ENCODE data around the gene FOLR1.
A peak's percentile ranks its signal among the peaks of the same experiment; 100 is the strongest.

FOLR1 gene

GRCh38 chr11:72224564-72225410, 32.8 kb downstream of the FOLR1 start, which contains the start of gene INPPL1:
TSS of gene INPPL1 (plus strand) at chr11:72224767. CDS start at chr11:72224985, 218 bp downstream.
- peak in 1 of 2 donors; percentile 35 for DNase-seq

GRCh38 chr11:72225411-72225951, 33.5 kb downstream of the FOLR1 start:
- DNase-seq, result no peak

DNA sequence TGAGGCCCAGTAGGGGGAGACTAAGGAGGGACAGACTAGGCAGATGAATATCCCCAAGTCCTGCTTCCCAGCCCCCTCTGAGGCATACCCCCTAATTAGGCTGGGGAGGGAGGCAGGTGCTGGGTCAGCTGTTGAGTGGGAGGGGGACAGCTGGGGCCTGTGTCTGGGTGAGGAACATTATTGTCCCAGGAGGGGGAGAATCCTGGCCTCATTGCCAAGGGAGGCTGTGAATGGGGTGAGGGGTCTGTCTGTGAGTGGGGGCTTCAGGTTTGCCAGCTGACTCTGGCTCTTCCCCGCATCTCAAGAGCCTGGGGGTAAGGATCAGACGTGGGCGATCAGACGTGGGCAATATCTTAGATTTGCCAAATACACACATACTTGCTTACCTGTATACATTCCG, 34.8 kb downstream of the FOLR1 start:
- DNase-seq, result no peak

- DNase-seq, result peak in 1 of 2 donors; percentile 28
These were observed 35.6 kb downstream of the FOLR1 start for GRCh38 chr11:72227316-72228228.

- DNase-seq, result no peak
These were observed 36.4 kb downstream of the FOLR1 start for GRCh38 chr11:72228229-72228843.

DNA sequence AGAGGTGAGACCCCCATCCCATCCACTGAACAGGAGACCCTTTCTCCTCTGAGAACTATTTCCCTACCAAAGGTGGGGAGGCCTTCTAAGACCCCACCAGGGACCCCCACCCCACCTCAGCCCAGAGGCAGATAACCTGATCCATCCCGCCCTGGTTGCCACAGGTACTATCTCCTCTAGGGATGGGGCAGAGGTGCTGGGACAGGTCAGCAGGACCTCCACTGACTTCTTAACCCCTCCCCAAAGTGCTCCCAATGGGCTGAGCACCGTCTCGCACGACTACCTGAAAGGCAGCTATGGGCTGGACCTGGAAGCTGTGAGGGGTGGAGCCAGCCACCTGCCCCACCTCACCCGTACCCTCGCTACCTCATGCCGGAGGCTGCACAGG, 36.9 kb downstream of the FOLR1 start:
- DNase-seq, result no peak

DNA sequence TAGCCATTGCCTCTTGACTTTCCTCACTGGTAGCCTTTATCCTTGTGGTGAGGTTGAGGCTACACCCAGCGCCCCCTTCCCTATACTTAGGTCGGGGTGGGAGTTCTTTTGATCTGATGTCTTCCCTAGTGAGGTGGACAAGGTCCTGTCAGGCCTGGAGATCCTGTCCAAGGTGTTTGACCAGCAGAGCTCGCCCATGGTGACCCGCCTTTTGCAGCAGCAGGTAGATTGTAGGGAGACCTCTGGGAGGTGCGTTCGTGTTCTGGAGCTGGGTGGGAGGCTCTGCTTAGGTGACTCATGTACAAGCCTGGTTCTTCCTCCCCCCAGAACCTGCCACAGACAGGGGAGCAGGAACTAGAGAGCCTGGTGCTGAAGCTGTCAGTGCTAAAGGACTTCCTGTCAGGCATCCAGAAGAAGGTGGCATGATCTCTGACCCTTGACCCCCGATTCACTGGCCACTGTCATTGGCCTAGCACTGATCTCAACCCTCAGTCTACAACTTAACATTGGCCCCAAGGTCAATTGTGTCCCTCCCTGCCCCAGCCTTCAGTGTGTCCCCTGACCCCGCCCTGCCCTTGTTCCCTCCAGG, 37.5 kb downstream of the FOLR1 start:
- DNase-seq, result no peak

DNA sequence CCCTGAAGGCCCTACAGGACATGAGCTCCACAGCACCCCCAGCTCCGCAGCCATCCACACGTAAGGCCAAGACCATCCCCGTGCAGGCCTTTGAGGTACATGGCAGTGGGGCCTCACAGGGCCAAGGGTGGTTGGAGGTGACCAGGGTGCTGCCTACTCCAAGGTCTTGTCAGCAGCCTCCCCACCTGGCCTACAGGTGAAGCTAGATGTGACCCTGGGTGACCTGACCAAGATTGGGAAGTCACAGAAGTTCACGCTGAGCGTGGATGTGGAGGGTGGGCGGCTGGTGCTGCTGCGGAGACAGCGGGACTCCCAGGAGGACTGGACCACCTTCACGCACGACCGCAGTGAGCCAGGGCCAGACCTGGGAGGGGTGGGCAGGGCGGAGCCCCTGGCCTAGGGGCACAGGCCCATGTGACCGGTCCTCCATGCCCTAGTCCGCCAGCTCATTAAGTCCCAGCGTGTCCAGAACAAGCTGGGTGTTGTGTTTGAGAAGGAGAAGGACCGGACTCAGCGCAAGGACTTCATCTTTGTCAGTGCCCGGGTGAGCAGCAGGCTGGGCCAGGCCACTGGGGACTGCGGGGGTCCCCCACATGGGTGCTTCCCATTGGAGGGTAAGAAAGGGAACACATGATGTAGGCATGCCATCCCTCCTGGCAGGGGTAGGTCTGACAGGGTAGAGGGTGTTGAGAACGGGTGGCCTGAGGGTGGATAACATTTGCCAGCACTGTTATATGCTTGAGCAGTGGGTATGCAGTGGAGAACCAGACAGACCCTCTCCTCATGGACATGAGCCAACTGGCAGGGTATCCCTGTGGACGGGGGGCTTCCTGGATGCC, 38.2 kb downstream of the FOLR1 start:
- no peak for DNase-seq

DNA sequence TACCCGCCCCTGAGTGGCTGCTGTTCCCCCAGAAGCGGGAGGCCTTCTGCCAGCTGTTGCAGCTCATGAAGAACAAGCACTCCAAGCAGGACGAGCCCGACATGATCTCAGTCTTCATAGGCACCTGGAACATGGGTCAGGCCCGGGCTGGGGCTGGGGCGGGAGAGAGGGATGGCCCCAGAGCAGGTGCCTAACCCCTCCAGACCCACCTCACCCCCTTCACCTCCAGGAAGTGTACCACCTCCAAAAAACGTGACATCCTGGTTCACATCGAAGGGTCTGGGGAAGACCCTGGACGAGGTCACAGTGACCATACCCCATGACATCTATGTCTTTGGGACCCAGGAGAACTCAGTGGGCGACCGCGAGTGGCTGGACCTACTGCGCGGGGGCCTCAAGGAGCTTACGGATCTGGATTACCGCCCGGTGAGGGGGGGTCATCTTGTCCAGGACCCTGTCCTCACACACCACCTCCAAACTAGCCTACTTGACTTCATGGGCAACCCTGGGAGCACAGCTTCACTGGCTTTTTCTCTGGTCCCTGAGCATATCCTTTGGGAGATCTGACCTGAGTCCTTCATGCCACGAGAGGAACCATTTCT, 38.9 kb downstream of the FOLR1 start:
- no peak for DNase-seq

DNA sequence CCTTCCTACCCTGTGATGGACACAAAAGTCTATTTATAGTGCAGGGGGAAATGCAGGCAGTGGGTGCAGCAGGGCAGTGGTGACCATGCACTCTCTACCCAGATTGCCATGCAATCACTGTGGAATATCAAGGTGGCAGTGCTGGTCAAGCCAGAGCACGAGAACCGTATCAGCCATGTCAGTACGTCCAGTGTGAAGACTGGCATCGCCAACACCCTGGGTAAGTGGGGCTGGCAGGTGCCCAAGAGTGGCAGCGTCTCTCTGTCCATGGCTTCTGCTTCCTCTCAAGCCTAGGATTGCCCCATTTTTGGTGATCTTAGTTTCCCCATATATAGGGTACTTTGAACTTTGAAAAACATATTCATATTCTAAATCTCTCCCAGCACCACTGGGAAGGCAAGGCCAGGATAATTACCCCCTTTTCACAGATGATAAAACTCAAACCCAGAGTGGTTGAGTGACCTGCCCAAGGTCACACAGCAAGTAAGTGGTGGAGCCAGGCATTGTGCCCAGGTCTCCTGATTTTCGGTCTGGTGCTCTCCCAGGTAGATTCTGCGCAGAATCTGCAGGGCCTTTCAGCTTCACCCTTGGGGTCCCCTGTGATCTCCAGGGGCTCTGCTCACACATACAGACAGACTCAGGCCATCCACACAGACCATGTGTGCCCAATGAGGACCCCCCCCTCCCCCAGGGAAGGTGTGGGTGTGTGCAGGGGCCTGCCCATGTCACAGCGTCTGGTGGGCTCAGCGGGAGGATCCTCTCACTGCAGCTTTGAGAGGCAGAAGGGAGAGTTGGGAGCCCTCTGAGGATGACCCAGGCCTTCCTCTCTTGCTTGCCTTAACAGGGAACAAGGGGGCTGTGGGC, 39.7 kb downstream of the FOLR1 start:
- no peak for DNase-seq

DNA sequence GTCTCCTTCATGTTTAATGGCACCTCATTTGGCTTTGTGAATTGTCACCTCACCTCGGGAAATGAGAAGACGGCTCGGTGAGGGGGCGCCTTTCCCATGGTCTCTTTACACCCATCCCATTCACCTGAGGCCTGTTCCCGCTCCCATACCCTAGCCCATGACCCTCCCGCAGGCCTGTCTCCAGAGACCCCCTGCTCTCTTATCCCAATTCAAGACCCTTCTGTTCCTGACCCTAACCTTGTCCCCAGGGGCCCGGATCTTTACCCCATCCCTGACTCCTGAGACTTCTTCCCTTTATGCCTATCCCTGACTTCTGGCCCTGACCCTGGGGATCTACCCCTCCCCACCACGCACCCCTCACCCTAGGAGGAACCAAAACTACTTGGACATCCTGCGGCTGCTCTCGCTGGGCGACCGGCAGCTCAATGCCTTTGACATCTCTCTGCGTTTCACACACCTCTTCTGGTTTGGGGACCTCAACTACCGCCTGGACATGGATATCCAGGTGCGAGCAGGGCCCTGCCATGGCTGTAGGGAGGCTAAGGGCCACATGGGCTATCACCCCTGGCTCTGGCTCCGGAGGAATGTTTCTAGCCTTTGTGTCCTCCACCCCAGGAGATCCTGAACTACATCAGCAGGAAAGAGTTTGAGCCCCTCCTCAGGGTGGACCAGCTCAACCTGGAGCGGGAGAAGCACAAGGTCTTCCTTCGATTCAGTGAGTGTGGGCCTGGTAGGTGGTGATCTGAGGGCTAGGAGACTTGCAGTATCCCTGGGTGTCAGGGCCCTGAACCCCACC, 40.5 kb downstream of the FOLR1 start:
- DNase-seq, result no peak

- no peak for DNase-seq
These were observed 41.3 kb downstream of the FOLR1 start for GRCh38 chr11:72233056-72233772.

DNA sequence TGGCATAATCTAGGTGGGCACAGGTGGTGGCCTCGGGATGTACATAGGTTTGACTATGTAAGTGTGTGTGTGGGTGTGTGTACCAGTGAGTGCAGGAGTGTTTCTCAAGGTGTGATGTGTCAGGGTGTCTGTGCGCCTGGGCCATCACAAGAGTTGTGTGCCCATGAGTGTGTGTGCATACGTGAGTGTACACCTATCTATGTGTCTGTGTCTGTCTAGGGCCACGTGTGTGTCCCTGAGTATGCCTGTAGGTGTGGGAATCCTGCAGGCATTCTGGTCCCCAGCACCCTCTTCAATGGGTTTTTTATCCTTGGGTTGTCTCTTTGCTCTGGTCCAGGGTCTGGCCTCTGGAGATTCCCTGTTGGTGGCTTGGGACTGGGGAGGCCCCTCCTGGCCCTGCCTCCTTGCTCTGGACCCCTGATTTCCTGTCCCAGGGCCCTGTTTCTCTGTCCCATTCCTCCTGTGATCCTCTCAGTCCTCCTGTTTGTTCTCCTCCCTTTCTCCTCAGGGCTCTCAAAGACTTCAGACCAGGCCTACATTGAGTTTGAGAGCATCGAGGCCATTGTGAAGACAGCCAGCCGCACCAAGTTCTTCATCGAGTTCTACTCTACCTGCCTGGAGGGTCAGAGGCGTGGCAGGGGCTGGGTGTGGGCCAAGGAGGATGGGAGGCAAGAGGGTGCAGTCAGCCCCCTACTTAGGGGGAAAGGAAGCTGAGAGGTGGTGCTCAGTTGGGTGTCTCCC, 42.0 kb downstream of the FOLR1 start:
- no peak for DNase-seq

GRCh38 chr11:72234514-72234830, 42.5 kb downstream of the FOLR1 start:
- no peak for DNase-seq

DNA sequence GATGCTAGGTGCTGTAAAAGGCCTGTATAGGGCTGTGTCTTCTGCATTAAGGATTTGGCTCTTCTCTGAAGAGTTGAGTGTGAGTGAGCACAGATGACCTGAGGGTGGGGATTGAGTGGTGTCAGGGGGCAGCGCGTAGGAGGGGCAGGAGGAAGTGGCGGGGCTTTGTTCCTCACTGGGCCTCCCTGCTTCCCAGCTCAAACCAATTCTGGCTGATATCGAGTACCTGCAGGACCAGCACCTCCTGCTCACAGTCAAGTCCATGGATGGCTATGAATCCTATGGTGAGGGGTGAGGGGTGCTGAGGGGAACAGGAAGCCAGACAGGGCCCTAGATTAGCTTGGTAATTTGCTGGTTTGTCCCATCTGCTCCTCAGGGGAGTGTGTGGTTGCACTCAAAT, 43.0 kb downstream of the FOLR1 start:
- no peak for DNase-seq

DNA sequence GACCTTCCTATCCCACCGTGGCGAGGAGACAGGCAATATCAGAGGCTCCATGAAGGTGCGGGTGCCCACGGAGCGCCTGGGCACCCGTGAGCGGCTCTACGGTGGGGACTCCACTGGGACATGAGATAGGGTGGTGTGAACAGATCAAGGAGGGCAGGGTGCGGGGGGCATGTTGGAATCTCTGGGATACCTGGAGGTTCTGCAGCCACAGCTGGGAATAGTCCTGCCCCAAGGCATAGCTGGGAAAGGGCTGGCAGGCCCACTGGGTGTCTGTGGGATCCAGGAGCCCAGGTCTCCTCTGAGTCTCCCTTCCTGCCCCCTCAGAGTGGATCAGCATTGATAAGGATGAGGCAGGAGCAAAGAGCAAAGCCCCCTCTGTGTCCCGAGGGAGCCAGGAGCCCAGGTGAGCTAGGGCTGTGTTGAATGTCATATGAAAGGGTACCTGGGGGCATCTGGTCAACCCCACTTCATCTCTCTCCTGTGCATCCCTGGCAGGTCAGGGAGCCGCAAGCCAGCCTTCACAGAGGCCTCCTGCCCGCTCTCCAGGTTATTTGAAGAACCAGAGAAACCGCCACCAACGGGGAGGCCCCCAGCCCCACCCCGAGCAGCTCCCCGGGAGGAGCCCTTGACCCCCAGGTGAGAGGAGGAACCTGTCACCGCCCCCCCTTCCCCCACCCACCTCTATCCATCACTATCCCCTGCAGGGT, 43.6 kb downstream of the FOLR1 start:
- no peak for DNase-seq

- no peak for DNase-seq
These were observed 44.2 kb downstream of the FOLR1 start for GRCh38 chr11:72236083-72236697.

All from hippocampal formation (tissue), 2 donors.